Right atrium auricular region (tissue), 2 donors: Measurements from ENCODE around the gene FAM151B. TPM values are rescaled to one million over a fixed set of nuclear protein-coding genes. Genes with fewer than 3 reads are reported as not detected.

Experiments used
- DNase-seq: peaks from one replicate; pipeline ENCODE4 v3.0.0-alpha.2; 2019; ENCODE audit warnings: low spot score
- H3K27ac ChIP-seq, 2 donors: fragments of 200-600 bp; sonication (generic); 1 replicate in 1 of 2; 2 replicates in 1 of 2; pipeline ENCODE4 v1.5.1; 2016 to 2019
- H3K27me3 ChIP-seq, 2 donors: fragments of 200-600 bp; sonication (generic); one replicate each; pipeline versions ENCODE4 v1.5.1 to v1.6.0; 2017 to 2019
- H3K36me3 ChIP-seq: fragments of 200-600 bp; sonication (generic); one replicate; pipeline ENCODE4 v1.5.1; 2016
- H3K4me1 ChIP-seq, 2 donors: fragments of 200-600 bp; sonication (generic); one replicate each; pipeline versions ENCODE4 v1.5.1 to v1.6.0; 2017 to 2019
- H3K4me3 ChIP-seq, 2 donors: fragments of 200-600 bp; sonication (generic); 1 replicate in 1 of 2; 2 replicates in 1 of 2; pipeline ENCODE4 v1.5.1; 2017 to 2019; ENCODE audit warnings: mild to moderate bottlenecking in 1 of 2, moderate library complexity in 1 of 2
- H3K9me3 ChIP-seq, 2 donors: fragments of 200-600 bp; sonication (generic); one replicate each; pipeline ENCODE4 v1.5.1; 2019
- CTCF ChIP-seq, 2 donors: fragments of 200-600 bp; sonication (generic); IDR thresholded peaks; one replicate each; pipeline ENCODE4 v1.5.1; 2019; ENCODE audit warnings: antibody characterized with exemption in 2 of 2
- total RNA-seq, 2 donors: library from RNA; depleted of rRNA; stranded (reverse); fragments of >200 nt; gene quantifications; one replicate each; pipeline ENCODE4 v1.1.0, GENCODE V29; 2016

The FAM151B gene
- total RNA-seq, 2 donors from 2014 or later = 1.8 to 1.9 TPM

- Histone ChIP-seq H3K4me1 (no peaks in the 10 kb centered on the region), H3K36me3 (no peaks in the 10 kb centered on the region), H3K9me3 (no peaks in the 10 kb centered on the region), H3K4me3 (no peak overlapping the region), H3K27me3 (no peaks in the 10 kb centered on the region), H3K27ac (no peak overlapping the region)
- DNase-seq = no peak
- TF ChIP-seq CTCF (IDR thresholded peaks at IDR 0.05) = no peak
These were observed 101.1 kb downstream of the FAM151B start for GRCh38 chr5:80588858-80589540.

GRCh38 chr5:80590766-80591165 lies 102.9 kb downstream of the FAM151B start:
- H3K9me3 ChIP-seq = no peaks in the 10 kb centered on the region
- H3K36me3 ChIP-seq = no peaks in the 10 kb centered on the region
- H3K27ac ChIP-seq = no peak overlapping the region
- TF ChIP-seq CTCF (IDR thresholded peaks at IDR 0.05) = no peak
- no peak for DNase-seq
- no peaks in the 10 kb centered on the region for H3K27me3 ChIP-seq
- no peak overlapping the region for H3K4me3 ChIP-seq
- H3K4me1 ChIP-seq = no peaks in the 10 kb centered on the region

- no peaks in the 10 kb centered on the region for H3K27me3 ChIP-seq
- H3K4me1 ChIP-seq = no peaks in the 10 kb centered on the region
- H3K9me3 ChIP-seq = no peaks in the 10 kb centered on the region
- DNase-seq = no peak
- TF ChIP-seq CTCF (IDR thresholded peaks at IDR 0.05) = no peak
- H3K27ac ChIP-seq = no peak overlapping the region
- H3K36me3 ChIP-seq = no peaks in the 10 kb centered on the region
- H3K4me3 ChIP-seq = no peak overlapping the region
These were observed 103.5 kb downstream of the FAM151B start for GRCh38 chr5:80591352-80591751.

GRCh38 chr5:80592105-80592504 lies 104.2 kb downstream of the FAM151B start:
- no peaks in the 10 kb centered on the region for H3K36me3 ChIP-seq
- no peaks in the 10 kb centered on the region for H3K27me3 ChIP-seq
- no peak for TF ChIP-seq CTCF (IDR thresholded peaks at IDR 0.05)
- H3K4me3 ChIP-seq = no peak overlapping the region
- DNase-seq = no peak
- H3K27ac ChIP-seq = no peak overlapping the region
- H3K9me3 ChIP-seq = no peaks in the 10 kb centered on the region
- H3K4me1 ChIP-seq = no peaks in the 10 kb centered on the region

Other genes with a start within 250 kb of the FAM151B start
- gene SERINC5, start 232.1 kb upstream of the FAM151B start, total RNA-seq = 10 to 100 TPM in 1 of 2 donors, 1 to 10 TPM in 1; 9.2 to 11.0 TPM
- not detected for gene SPZ1, start 168.1 kb upstream of the FAM151B start, total RNA-seq
- gene ZFYVE16, start 80.0 kb upstream of the FAM151B start, total RNA-seq = 10 to 100 TPM; 27.8 to 34.5 TPM
- not detected for gene ANKRD34B, start 82.2 kb downstream of the FAM151B start, total RNA-seq
- 1 to 10 TPM; 6.8 to 9.9 TPM for gene MSH3, start 166.6 kb downstream of the FAM151B start, total RNA-seq
- gene DHFR, start 166.9 kb downstream of the FAM151B start, total RNA-seq = 1 to 10 TPM; 3.9 to 4.8 TPM